Osteocyte (in vitro differentiated cells): ENCODE measurements around the gene THSD4. TPM values are rescaled to one million over a fixed set of nuclear protein-coding genes. Genes with fewer than 3 reads are reported as not detected.

Source experiments
- DNase-seq: peaks from one replicate; pipeline ENCODE4 v3.0.0; 2021; ENCODE audit warnings: mixed read lengths; ENCODE audit not compliant: unreplicated experiment; ENCODE audit errors: extremely low spot score
- H3K27ac Mint-ChIP-seq: one replicate; pipeline ENCODE4 v1.8.0; 2021; ENCODE audit warnings: mild to moderate bottlenecking, mixed read lengths; ENCODE audit not compliant: unreplicated experiment
- H3K27me3 Mint-ChIP-seq: one replicate; pipeline ENCODE4 v1.8.0; 2021; ENCODE audit warnings: mixed read lengths; ENCODE audit not compliant: unreplicated experiment
- H3K36me3 Mint-ChIP-seq: one replicate; pipeline ENCODE4 v1.8.0; 2021; ENCODE audit warnings: mixed read lengths; ENCODE audit not compliant: unreplicated experiment
- H3K4me1 Mint-ChIP-seq: one replicate; pipeline ENCODE4 v1.8.0; 2021; ENCODE audit warnings: mixed read lengths; ENCODE audit not compliant: unreplicated experiment
- H3K4me3 Mint-ChIP-seq: one replicate; pipeline ENCODE4 v1.8.0; 2021; ENCODE audit warnings: mild to moderate bottlenecking, moderate library complexity, mixed read lengths; ENCODE audit not compliant: unreplicated experiment
- H3K9me3 Mint-ChIP-seq: one replicate; pipeline ENCODE4 v1.8.0; 2021; ENCODE audit warnings: mixed read lengths; ENCODE audit not compliant: unreplicated experiment
- total RNA-seq: library from RNA; stranded (reverse); gene quantifications from 2 replicates; pipeline ENCODE4 v1.2.1, GENCODE V29; 2021
- TF ChIP-seq, protein P1 (sequence below): fragments of 200-600 bp; sonication (generic); IDR thresholded peaks from 2 replicates; pipeline ENCODE4 v1.5.0; 2021; ENCODE audit warnings: antibody characterized with exemption, mild to moderate bottlenecking, moderate library complexity

The THSD4 gene
- total RNA-seq, 1 donor from 2014 or later = 5.7 TPM

DNA sequence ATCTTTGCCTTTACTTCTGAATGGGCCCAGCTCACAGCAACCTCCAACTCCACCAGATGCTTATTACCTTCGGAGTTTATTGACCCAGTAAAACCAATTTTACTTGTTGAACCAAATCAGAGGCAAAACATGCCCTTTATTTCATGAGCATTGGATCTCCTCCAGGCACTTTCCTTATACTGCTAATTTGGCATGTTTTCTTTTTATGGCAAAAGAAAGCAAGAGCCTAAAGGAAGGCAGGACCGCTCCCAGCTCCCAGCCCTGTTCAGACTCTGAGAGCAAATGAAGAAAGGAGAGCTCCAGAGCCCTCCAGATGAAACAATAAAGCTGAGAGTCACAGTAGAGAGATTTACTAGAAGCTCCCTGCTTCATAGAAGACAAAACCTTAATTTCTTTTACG, 613.6 kb downstream of the THSD4 start:
- Mint-ChIP-seq H3K4me3 (no peak overlapping the region), H3K27ac (no peak overlapping the region), H3K27me3 (no peaks in the 10 kb centered on the region), H3K4me1 (peaks cover 16% of the 10 kb centered on the region), H3K9me3 (no peaks in the 10 kb centered on the region), H3K36me3 (no peaks in the 10 kb centered on the region)
- no peak for DNase-seq
- TF ChIP-seq, protein P1, sequence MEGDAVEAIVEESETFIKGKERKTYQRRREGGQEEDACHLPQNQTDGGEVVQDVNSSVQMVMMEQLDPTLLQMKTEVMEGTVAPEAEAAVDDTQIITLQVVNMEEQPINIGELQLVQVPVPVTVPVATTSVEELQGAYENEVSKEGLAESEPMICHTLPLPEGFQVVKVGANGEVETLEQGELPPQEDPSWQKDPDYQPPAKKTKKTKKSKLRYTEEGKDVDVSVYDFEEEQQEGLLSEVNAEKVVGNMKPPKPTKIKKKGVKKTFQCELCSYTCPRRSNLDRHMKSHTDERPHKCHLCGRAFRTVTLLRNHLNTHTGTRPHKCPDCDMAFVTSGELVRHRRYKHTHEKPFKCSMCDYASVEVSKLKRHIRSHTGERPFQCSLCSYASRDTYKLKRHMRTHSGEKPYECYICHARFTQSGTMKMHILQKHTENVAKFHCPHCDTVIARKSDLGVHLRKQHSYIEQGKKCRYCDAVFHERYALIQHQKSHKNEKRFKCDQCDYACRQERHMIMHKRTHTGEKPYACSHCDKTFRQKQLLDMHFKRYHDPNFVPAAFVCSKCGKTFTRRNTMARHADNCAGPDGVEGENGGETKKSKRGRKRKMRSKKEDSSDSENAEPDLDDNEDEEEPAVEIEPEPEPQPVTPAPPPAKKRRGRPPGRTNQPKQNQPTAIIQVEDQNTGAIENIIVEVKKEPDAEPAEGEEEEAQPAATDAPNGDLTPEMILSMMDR = no peak

DNA sequence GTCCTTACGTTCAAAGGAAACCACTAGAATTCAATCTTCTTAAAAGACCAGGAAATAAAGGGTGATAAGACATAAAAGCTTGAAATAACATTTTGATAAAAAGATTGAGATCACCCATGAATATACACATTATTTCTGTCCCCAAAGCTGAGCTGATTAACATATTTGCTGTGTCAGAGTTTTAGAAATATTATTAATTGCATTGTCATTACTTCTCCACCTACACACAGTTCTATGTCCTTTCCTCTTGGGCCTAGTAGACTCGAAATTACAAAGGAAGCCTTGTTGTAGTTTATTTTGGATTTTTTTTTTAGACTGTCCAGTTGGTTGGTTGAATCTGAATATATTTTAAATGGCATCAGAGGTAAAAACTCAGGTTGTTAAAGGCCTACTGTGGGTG, 614.0 kb downstream of the THSD4 start:
- Mint-ChIP-seq H3K36me3 (no peaks in the 10 kb centered on the region), H3K9me3 (no peaks in the 10 kb centered on the region)

DNA sequence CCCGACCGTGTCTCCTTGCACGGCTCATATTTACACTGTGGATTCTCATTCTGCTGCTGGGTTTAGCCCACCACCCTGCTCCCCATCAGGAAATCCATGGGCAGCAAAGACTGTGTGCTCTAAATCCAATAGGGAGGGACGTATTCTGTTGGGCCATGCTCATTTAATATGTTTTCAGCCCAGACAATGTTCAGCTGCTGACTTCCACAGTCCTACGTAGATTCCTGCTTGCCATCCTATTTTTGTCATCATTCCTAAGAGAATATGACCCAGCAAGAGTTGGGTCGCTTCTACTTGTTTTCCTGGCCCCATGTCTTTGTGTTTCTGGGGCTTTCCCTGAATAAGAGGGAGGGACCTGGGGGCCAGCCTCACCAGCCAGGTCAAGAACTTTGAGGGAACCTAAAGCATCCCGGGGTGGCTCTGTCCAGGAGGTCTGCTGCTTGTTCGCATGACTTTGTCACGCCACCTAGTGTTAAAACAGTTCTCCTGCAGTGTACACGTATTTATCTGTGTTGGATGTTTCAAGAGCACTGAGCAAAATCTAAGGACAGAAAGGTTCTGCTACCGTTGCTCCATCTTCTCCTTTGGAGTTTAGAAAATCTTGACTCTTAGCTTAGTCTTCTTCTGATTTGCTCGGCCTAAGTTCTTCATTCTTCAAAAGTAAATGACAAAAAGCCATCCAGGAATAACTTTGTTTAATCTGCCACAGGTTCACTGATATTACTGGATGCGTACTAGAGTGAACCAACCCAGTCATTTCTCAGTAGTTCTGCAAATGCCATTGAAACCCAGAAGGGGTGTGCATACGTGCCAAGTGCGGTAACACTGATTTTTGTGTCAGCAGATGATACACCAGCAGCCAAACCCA, 615.2 kb downstream of the THSD4 start:
- no peak overlapping the region for H3K27ac Mint-ChIP-seq
- H3K27me3 Mint-ChIP-seq = no peaks in the 10 kb centered on the region
- H3K36me3 Mint-ChIP-seq = no peaks in the 10 kb centered on the region
- H3K4me3 Mint-ChIP-seq = no peak overlapping the region
- TF ChIP-seq, protein P1 = peak; percentile 84
- peaks cover 8% of the 10 kb centered on the region for H3K4me1 Mint-ChIP-seq
- no peaks in the 10 kb centered on the region for H3K9me3 Mint-ChIP-seq
- DNase-seq = no peak

More for the DNA sequence above, 614.0 kb downstream of the THSD4 start:
- H3K27me3 Mint-ChIP-seq = no peaks in the 10 kb centered on the region
- peaks cover 16% of the 10 kb centered on the region for H3K4me1 Mint-ChIP-seq
- no peak overlapping the region for H3K27ac Mint-ChIP-seq
- no peak for DNase-seq
- TF ChIP-seq, protein P1 = no peak
- H3K4me3 Mint-ChIP-seq = no peak overlapping the region

DNA sequence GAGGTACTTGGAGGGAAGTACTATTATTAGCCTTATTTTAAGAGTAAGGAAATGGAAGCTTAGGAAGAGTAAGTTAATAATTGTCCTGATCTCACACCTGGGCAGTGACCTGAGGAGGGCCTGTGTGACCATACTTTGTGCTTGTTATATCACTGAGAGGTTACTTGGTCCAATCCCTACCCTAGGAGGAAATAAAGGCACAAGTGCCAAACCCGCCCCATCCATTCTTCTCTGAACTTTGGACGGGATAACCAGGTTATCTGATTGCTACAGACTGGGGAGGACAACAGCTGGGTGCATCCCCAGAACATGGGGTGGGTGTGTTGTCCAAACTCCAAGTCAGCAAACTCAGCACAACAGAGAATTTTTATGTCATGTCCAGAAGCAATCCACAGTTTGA, 617.4 kb downstream of the THSD4 start:
- H3K27ac Mint-ChIP-seq = no peak overlapping the region
- H3K4me1 Mint-ChIP-seq = peaks cover 7% of the 10 kb centered on the region
- DNase-seq = no peak
- H3K9me3 Mint-ChIP-seq = no peaks in the 10 kb centered on the region
- peaks cover 4% of the 10 kb centered on the region for H3K27me3 Mint-ChIP-seq
- H3K36me3 Mint-ChIP-seq = no peaks in the 10 kb centered on the region
- TF ChIP-seq, protein P1 = no peak
- H3K4me3 Mint-ChIP-seq = no peak overlapping the region

DNA sequence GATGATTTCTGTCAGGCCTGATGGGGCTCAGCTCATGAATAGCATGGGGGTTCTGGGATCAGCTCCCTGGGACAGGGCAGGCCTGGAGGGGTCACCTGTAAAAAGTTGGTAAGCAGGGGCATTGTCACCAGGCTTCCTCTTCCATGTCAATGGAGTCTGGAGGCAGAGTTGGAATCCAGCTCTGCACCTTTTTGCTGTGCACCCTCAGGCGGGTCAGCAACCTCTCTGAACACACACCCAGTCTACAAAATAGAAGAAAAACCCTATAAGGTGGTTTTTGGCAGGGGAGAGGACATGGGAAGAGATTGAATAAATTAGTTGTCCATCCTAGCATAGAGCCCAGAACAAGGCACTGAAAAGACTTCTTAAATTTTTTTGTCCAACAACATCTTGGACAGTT, 617.9 kb downstream of the THSD4 start:
- Mint-ChIP-seq H3K36me3 (no peaks in the 10 kb centered on the region), H3K4me3 (no peak overlapping the region), H3K27me3 (peaks cover 4% of the 10 kb centered on the region), H3K27ac (no peak overlapping the region), H3K9me3 (no peaks in the 10 kb centered on the region), H3K4me1 (peaks cover 7% of the 10 kb centered on the region)
- TF ChIP-seq, protein P1 = no peak
- DNase-seq = no peak
